K562 (cell line): ENCODE data around the gene TGFBR1. TPM values are rescaled to one million over a fixed set of nuclear protein-coding genes. Genes with fewer than 3 reads are reported as not detected.

Experiments
- ATAC-seq: fragments of 200-7000 bp; cut with Tn5 transposase; 3 replicates; pipeline ENCODE4 v1.9.1; 2020; ENCODE audit warnings: moderate library complexity
- BruUV-seq: library from RNA; stranded (reverse); fragments of 400-500 nt; replicated peaks from 2 replicates; lab custom pipeline; 2021; lab: Mats Ljungman, UMichigan
- CTCF ChIA-PET: fragments of 300-600 bp; formaldehyde crosslinking; extraction: SDS; loops from one replicate; lab custom pipeline; 2021; ENCODE audit warnings: low intra/inter-chr PET ratio; lab: Yijun Ruan, JAX
- POLR2A ChIA-PET: fragments of 300-600, 350-650 bp; sonication (Branson Sonifier 250); formaldehyde crosslinking; extraction: SDS; loops from one replicate; lab custom pipeline; 2021; ENCODE audit warnings: antibody characterized with exemption, inconsistent platforms; lab: Yijun Ruan, JAX
- DNase-seq, 4 experiments: peaks; one replicate each; pipeline versions ENCODE4 v3.0.0 to v3.0.0-alpha.2; 2011 to 2018; ENCODE audit warnings: low spot score in 3 of 4, mixed read lengths in 3 of 4; ENCODE audit errors: extremely low read depth in 1 of 4
- FAIRE-seq: peaks from 2 replicates; lab custom pipeline; 2011; peaks lifted over from hg19 to GRCh38; lab: Jason Lieb, UNC
- H2AFZ ChIP-seq: 2 replicates; pipeline ENCODE4 v1.6.0; 2011; ENCODE audit warnings: low read depth, low read length, control low read depth, inconsistent platforms
- H3K27ac ChIP-seq: fragments of 200-600 bp; 3 replicates; pipeline ENCODE4 v1.8.0; 2011; ENCODE audit warnings: low read depth, mild to moderate bottlenecking, control low read depth, inconsistent platforms, low read length, moderate library complexity, mixed read lengths; ENCODE audit errors: extremely low read depth
- H3K27me3 ChIP-seq, 2 experiments: fragments of 300-600 bp in 1 of 2; 2 replicates in 1 of 2; 3 replicates in 1 of 2; pipeline versions ENCODE4 v1.6.0 to v1.8.0; 2011; ENCODE audit warnings: inconsistent platforms in 2 of 2, low read length in 2 of 2, mild to moderate bottlenecking in 1 of 2, mixed read lengths in 1 of 2, moderate library complexity in 1 of 2; ENCODE audit not compliant: control insufficient read depth in 2 of 2, insufficient read depth in 2 of 2
- H3K36me3 ChIP-seq: fragments of 300-600 bp; 3 replicates; pipeline ENCODE4 v1.8.0; 2011; ENCODE audit warnings: mild to moderate bottlenecking, low read length, inconsistent platforms; ENCODE audit not compliant: control insufficient read depth, insufficient read depth
- H3K4me1 ChIP-seq, 2 experiments: fragments of 200-600 bp in 1 of 2; replicated peaks in 1 of 2; 2 replicates in 1 of 2; 3 replicates in 1 of 2; pipeline versions ENCODE4 v1.5.1 to v1.8.0; 2011; ENCODE audit warnings: inconsistent platforms in 2 of 2, low read length in 2 of 2, mild to moderate bottlenecking in 1 of 2, mixed read lengths in 1 of 2, moderate library complexity in 1 of 2; ENCODE audit not compliant: control insufficient read depth in 2 of 2, insufficient read depth in 2 of 2
- H3K4me2 ChIP-seq: 2 replicates; pipeline ENCODE4 v1.6.1; 2011; ENCODE audit warnings: low read length, control low read depth, inconsistent platforms, mixed read lengths; ENCODE audit not compliant: insufficient read depth
- H3K4me3 ChIP-seq: fragments of 200-600 bp; sonication (generic), shearing (Covaris generic); 2 replicates; pipeline ENCODE4 v1.5.1; 2016; ENCODE audit warnings: control low read depth, inconsistent platforms
- H3K79me2 ChIP-seq: fragments of 200-600 bp; 3 replicates; pipeline ENCODE4 v1.8.0; 2011; ENCODE audit warnings: low read length, inconsistent platforms; ENCODE audit not compliant: control insufficient read depth, insufficient read depth
- H3K9ac ChIP-seq, 2 experiments: 2 replicates each; pipeline versions ENCODE4 v1.6.0 to v1.6.1; 2011; ENCODE audit warnings: low read depth in 2 of 2, low read length in 2 of 2, control low read depth in 1 of 2, inconsistent platforms in 1 of 2, mild to moderate bottlenecking in 1 of 2, mixed read lengths in 1 of 2; ENCODE audit not compliant: insufficient read depth in 1 of 2
- H3K9me1 ChIP-seq: one replicate; pipeline ENCODE4 v1.6.0; 2011; ENCODE audit warnings: inconsistent platforms, mild to moderate bottlenecking, low read length, moderate library complexity; ENCODE audit not compliant: control insufficient read depth, insufficient read depth
- H3K9me3 ChIP-seq: replicated peaks from 2 replicates; pipeline ENCODE4 v1.5.1; 2011; ENCODE audit warnings: low read depth, low read length, inconsistent platforms; ENCODE audit not compliant: control insufficient read depth, insufficient read depth
- H4K20me1 ChIP-seq: replicated peaks from 2 replicates; pipeline ENCODE4 v1.6.1; 2011; ENCODE audit warnings: low read length, inconsistent platforms, mixed read lengths; ENCODE audit not compliant: control insufficient read depth, insufficient read depth
- ZBTB40 ChIP-seq, 2 experiments: fragments of 450-650 bp in 1 of 2; sonication (generic) in 1 of 2; formaldehyde crosslinking in 1 of 2; IDR thresholded peaks; 2 replicates each; pipeline versions ENCODE4 v1.7.1 to v1.9.0; 2016 to 2022; ENCODE audit warnings: inconsistent platforms in 1 of 2, mild to moderate bottlenecking in 1 of 2, missing genetic modification reagents in 1 of 2
- ZFP1 ChIP-seq: fragments of 450-650 bp; formaldehyde crosslinking; IDR thresholded peaks from 2 replicates; pipeline ENCODE4 v1.4.0; 2020; ENCODE audit warnings: mild to moderate bottlenecking, mixed read lengths
- WGBS: fragments of 100-300 bp; shearing (Covaris generic); methylation state at CpG from one replicate; pipeline ENCODE4 v1.1.6; 2016; ENCODE audit warnings: low coverage, mixed read lengths; ENCODE audit not compliant: insufficient coverage; ENCODE audit errors: missing lambda C conversion rate; 5-methylcytosine and 5-hydroxymethylcytosine counted together
- in situ Hi-C: fragments of 300-500 bp; cut with MboI; formaldehyde crosslinking; loops from 4 replicates; pipeline ENCODE4 v1.15.0; 2018; ENCODE audit warnings: inconsistent platforms, mixed read lengths
- intact Hi-C: fragments of 100-400 bp; cut with micrococcal nuclease; formaldehyde crosslinking; loops from 2 replicates; pipeline ENCODE4 v1.14.2; 2022
- polyA plus RNA-seq, 8 experiments: library from polyadenylated mRNA; depleted of rRNA in 4 of 8; stranded (reverse) in 5 of 8; unstranded in 3 of 8; fragments of >200 nt; fragmentation: Nextera tagmentation in 2 of 8; fragmentation: Illumina TruSeq in 1 of 8; extraction: Ambion mirVana in 2 of 8; extraction: Trizol in 1 of 8; gene quantifications; 2 replicates each; pipeline versions ENCODE4 v1.2.1 to v1.2.3, GENCODE V29; 2011 to 2014; ENCODE audit warnings: inconsistent platforms in 1 of 8, missing spikeins in 1 of 8
- total RNA-seq, 7 experiments: library from RNA; depleted of rRNA in 6 of 7; stranded (reverse); fragments of >200 nt in 6 of 7; fragmentation: Illumina TruSeq in 2 of 7; extraction: Trizol in 2 of 7; gene quantifications; 2 replicates each; pipeline versions ENCODE4 v1.2.1 to v1.2.3, GENCODE V29; 2011 to 2021; ENCODE audit warnings: low replicate concordance in 1 of 7

TGFBR1 gene
- total and polyA plus RNA-seq, 9 of the 15 experiments (the other 6 are each of a cell fraction or from before 2014, with no cell fraction given), result 15.5 to 62.4 (median 42.7) TPM

- ChIA-PET POLR2A (interaction anchor here (0.5 kb wide), 1 partner anchor 29 kb away, joined by 3 read pairs; no protein-coding TSS in a partner anchor), CTCF (interaction anchor here (0.6 kb wide), 1 partner anchor 637 kb away, joined by 3 read pairs; no protein-coding TSS in a partner anchor)
- Histone ChIP-seq H3K4me2 (no peak overlapping the region), H3K4me3 (no peak overlapping the region), H3K9ac (no peak overlapping the region)
- intact Hi-C loops, result loop anchor here (5.0 to 10.0 kb wide), 9 partner anchors 114 to 1416 kb away; no protein-coding TSS in a partner anchor
- FAIRE-seq, result no peak
- no peak for TF ChIP-seq ZBTB40 (IDR thresholded peaks at IDR 0.05)
- TF ChIP-seq ZBTB40 (CRISPR knock-in tag; IDR thresholded peaks at IDR 0.05), result no peak
- no peak for TF ChIP-seq ZFP1 (CRISPR knock-in tag)
- TF ChIP-seq, all 486 proteins: peak for 0
- Histone ChIP-seq H3K27ac (no peak overlapping the region), H3K9me1 (no peaks in the 10 kb centered on the region), H3K4me1 (peaks cover 2 to 5% of the 10 kb centered on the region in 2 experiments; a peak in 3 of 5 replicates), H3K36me3 (no peaks in the 10 kb centered on the region), H3K9me3 (no peaks in the 10 kb centered on the region), H2AFZ (no peak overlapping the region), H4K20me1 (no peaks in the 10 kb centered on the region), H3K79me2 (no peaks in the 10 kb centered on the region), H3K27me3 (peaks cover 0 to 29% of the 10 kb centered on the region in 2 experiments)
- in situ Hi-C loops, result loop anchor here (5.0 to 10.0 kb wide), 3 partner anchors 81 to 1034 kb away; no protein-coding TSS in a partner anchor
- no TSS peak for BruUV-seq
- WGBS, result 12% methylated on average over 2 of the region's 2 CpGs
- DNase-seq (no peak), ATAC-seq (no peak)
Measured at GRCh38 chr9:99181206-99181605, 76.3 kb downstream of the TGFBR1 start.
